Loucy (cell line): Measurements from ENCODE around the gene C9.

Source experiments
- EZH2phosphoT487 ChIP-seq: fragments of 200-600 bp; IDR thresholded peaks from 2 replicates; pipeline ENCODE4 v1.6.1; 2018; ENCODE audit warnings: antibody characterized with exemption, mild to moderate bottlenecking, moderate library complexity, borderline replicate concordance
- TF ChIP-seq, protein P1 (sequence below): fragments of 200-600 bp; sonication (generic); conservative IDR thresholded peaks from 2 replicates; pipeline ENCODE4 v1.5.1; 2014; ENCODE audit warnings: mild to moderate bottlenecking, antibody characterized with exemption, low read length

DNA sequence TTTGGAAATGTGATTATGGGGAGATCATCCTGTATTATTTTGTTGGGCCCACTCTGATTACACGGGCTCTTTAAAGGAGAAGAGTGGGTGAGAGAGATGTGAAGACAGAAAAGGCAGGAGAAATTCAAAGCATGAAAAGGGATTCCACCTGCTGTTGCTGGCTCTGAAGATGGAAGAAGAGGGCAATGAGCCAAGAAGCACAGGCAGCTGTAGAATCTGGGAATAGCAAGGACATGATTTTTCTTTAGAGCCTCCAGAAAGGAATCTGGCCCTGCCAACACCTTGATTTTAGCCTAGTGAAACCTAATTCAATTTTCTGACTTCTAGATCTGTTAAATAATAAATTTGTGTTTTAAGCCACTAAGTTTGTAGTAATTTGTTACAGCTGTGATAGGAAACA lies 11.3 kb downstream of the C9 start:
- TF ChIP-seq, protein P1, sequence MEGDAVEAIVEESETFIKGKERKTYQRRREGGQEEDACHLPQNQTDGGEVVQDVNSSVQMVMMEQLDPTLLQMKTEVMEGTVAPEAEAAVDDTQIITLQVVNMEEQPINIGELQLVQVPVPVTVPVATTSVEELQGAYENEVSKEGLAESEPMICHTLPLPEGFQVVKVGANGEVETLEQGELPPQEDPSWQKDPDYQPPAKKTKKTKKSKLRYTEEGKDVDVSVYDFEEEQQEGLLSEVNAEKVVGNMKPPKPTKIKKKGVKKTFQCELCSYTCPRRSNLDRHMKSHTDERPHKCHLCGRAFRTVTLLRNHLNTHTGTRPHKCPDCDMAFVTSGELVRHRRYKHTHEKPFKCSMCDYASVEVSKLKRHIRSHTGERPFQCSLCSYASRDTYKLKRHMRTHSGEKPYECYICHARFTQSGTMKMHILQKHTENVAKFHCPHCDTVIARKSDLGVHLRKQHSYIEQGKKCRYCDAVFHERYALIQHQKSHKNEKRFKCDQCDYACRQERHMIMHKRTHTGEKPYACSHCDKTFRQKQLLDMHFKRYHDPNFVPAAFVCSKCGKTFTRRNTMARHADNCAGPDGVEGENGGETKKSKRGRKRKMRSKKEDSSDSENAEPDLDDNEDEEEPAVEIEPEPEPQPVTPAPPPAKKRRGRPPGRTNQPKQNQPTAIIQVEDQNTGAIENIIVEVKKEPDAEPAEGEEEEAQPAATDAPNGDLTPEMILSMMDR = no peak
- no peak for TF ChIP-seq EZH2phosphoT487
